T-helper 2 cell treated with Interferon-gamma antibody and Interleukin-4, amounts not matched to agents 5 μg/mL and 100 μg/mL, for 36 hours (primary cell): ENCODE data around the gene GOLGA2.

ENCODE experiments used
- DNase-seq: peaks from one replicate; pipeline ENCODE4 v3.0.0; 2021; ENCODE audit warnings: low spot score
- H3K27ac Mint-ChIP-seq: one replicate; pipeline ENCODE4 v1.8.0; 2021; ENCODE audit warnings: mild to moderate bottlenecking, mixed read lengths
- H3K27me3 Mint-ChIP-seq: one replicate; pipeline ENCODE4 v1.8.0; 2021; ENCODE audit warnings: low read depth, mixed read lengths
- H3K36me3 Mint-ChIP-seq: one replicate; pipeline ENCODE4 v1.8.0; 2021; ENCODE audit warnings: low read depth, mixed read lengths
- H3K4me1 Mint-ChIP-seq: one replicate; pipeline ENCODE4 v1.8.0; 2021; ENCODE audit warnings: low read depth, mixed read lengths
- H3K4me3 Mint-ChIP-seq: one replicate; pipeline ENCODE4 v1.8.0; 2022; ENCODE audit warnings: mild to moderate bottlenecking, moderate library complexity, mixed read lengths
- H3K9me3 Mint-ChIP-seq: one replicate; pipeline ENCODE4 v1.8.0; 2021; ENCODE audit warnings: mixed read lengths

The GOLGA2 gene

GRCh38 chr9:128213746-128214497, 61.9 kb downstream of the GOLGA2 start:
- Mint-ChIP-seq H3K36me3 (no peaks in the 10 kb centered on the region), H3K4me3 (no peak overlapping the region), H3K9me3 (no peaks in the 10 kb centered on the region), H3K27me3 (peaks cover 20% of the 10 kb centered on the region), H3K4me1 (peaks cover 9% of the 10 kb centered on the region), H3K27ac (no peak overlapping the region)
- no peak for DNase-seq

- no peak for DNase-seq
- Mint-ChIP-seq H3K27me3 (peaks cover 25% of the 10 kb centered on the region), H3K27ac (no peak overlapping the region), H3K9me3 (no peaks in the 10 kb centered on the region), H3K4me1 (no peaks in the 10 kb centered on the region), H3K36me3 (no peaks in the 10 kb centered on the region), H3K4me3 (no peak overlapping the region)
These were observed 63.9 kb downstream of the GOLGA2 start for GRCh38 chr9:128211981-128212281.

GRCh38 chr9:128211186-128211980, 64.4 kb downstream of the GOLGA2 start:
- Mint-ChIP-seq H3K4me1 (no peaks in the 10 kb centered on the region), H3K27me3 (peaks cover 30% of the 10 kb centered on the region), H3K36me3 (no peaks in the 10 kb centered on the region), H3K9me3 (no peaks in the 10 kb centered on the region), H3K4me3 (no peak overlapping the region), H3K27ac (no peak overlapping the region)
- DNase-seq, result no peak

- Mint-ChIP-seq H3K4me3 (no peak overlapping the region), H3K27ac (no peak overlapping the region), H3K9me3 (no peaks in the 10 kb centered on the region), H3K4me1 (peaks cover 4% of the 10 kb centered on the region), H3K27me3 (peaks cover 53% of the 10 kb centered on the region), H3K36me3 (no peaks in the 10 kb centered on the region)
- DNase-seq, result no peak
These were observed 66.7 kb downstream of the GOLGA2 start for GRCh38 chr9:128208946-128209669.

- Mint-ChIP-seq H3K9me3 (no peaks in the 10 kb centered on the region), H3K36me3 (no peaks in the 10 kb centered on the region), H3K4me3 (no peak overlapping the region), H3K27me3 (peaks cover 51% of the 10 kb centered on the region), H3K4me1 (peaks cover 4% of the 10 kb centered on the region), H3K27ac (no peak overlapping the region)
- no peak for DNase-seq
These were observed 67.4 kb downstream of the GOLGA2 start for GRCh38 chr9:128208386-128208785.

- Mint-ChIP-seq H3K27me3 (peaks cover 48% of the 10 kb centered on the region), H3K4me1 (peaks cover 11% of the 10 kb centered on the region), H3K36me3 (no peaks in the 10 kb centered on the region), H3K4me3 (no peak overlapping the region), H3K27ac (no peak overlapping the region), H3K9me3 (no peaks in the 10 kb centered on the region)
- DNase-seq, result no peak
These were observed 68.6 kb downstream of the GOLGA2 start for GRCh38 chr9:128206916-128207910.

GRCh38 chr9:128206484-128206883, 69.3 kb downstream of the GOLGA2 start:
- Mint-ChIP-seq H3K27me3 (peaks cover 42% of the 10 kb centered on the region), H3K27ac (no peak overlapping the region), H3K9me3 (no peaks in the 10 kb centered on the region), H3K4me3 (no peak overlapping the region), H3K36me3 (no peaks in the 10 kb centered on the region), H3K4me1 (peaks cover 11% of the 10 kb centered on the region)
- DNase-seq, result no peak
